Suprapubic skin (tissue), 4 donors: ENCODE results near the gene SOX11. TPM values are rescaled to one million over a fixed set of nuclear protein-coding genes. Genes with fewer than 3 reads are reported as not detected.

ENCODE experiments used
- DNase-seq, 2 donors: peaks; one replicate each; pipeline ENCODE4 v3.0.0-alpha.2; 2019; ENCODE audit warnings: low spot score in 2 of 2
- H3K27ac ChIP-seq: fragments of 200-600 bp; sonication (generic); one replicate; pipeline ENCODE4 v1.5.1; 2019
- H3K27me3 ChIP-seq: fragments of 200-600 bp; sonication (generic); one replicate; pipeline ENCODE4 v1.5.1; 2019
- H3K36me3 ChIP-seq: fragments of 200-600 bp; sonication (generic); one replicate; pipeline ENCODE4 v1.5.1; 2019
- H3K4me1 ChIP-seq: fragments of 200-600 bp; sonication (generic); one replicate; pipeline ENCODE4 v1.5.1; 2019
- H3K4me3 ChIP-seq: fragments of 200-600 bp; sonication (generic); one replicate; pipeline ENCODE4 v1.5.1; 2019; ENCODE audit warnings: mild to moderate bottlenecking
- H3K9me3 ChIP-seq: fragments of 200-600 bp; sonication (generic); one replicate; pipeline ENCODE4 v1.5.1; 2019
- EP300 ChIP-seq: sonication (generic); formaldehyde crosslinking; IDR thresholded peaks from one replicate; pipeline ENCODE4 v1.6.1; 2017; ENCODE audit warnings: antibody characterized with exemption
- POLR2A ChIP-seq, 2 donors: fragments of 450-650 bp; IDR thresholded peaks; one replicate each; pipeline ENCODE4 v1.6.1; 2017; ENCODE audit warnings: antibody characterized with exemption in 2 of 2, mild to moderate bottlenecking in 2 of 2, moderate library complexity in 2 of 2
- POLR2AphosphoS5 ChIP-seq, 3 donors: sonication (generic); formaldehyde crosslinking; IDR thresholded peaks; one replicate each; pipeline ENCODE4 v1.6.1; 2017; ENCODE audit warnings: antibody characterized with exemption in 3 of 3
- WGBS: methylation state at CpG from one replicate; pipeline ENCODE4 v1.1.5; 2018; 5-methylcytosine and 5-hydroxymethylcytosine counted together
- total RNA-seq, 4 donors: library from RNA; depleted of rRNA; stranded (reverse); fragments of >200 nt; gene quantifications; one replicate each; pipeline ENCODE4 v1.1.0, GENCODE V29; 2016
- TF ChIP-seq, protein P1 (sequence below), 2 donors: fragments of 200-600 bp in 1 of 2; fragments of 450-650 bp in 1 of 2; sonication (generic) in 1 of 2; IDR thresholded peaks; one replicate each; pipeline ENCODE4 v1.5.1; 2016 to 2019; ENCODE audit warnings: antibody characterized with exemption in 2 of 2, mild to moderate bottlenecking in 1 of 2, moderate library complexity in 1 of 2

SOX11 gene
- total RNA-seq, 4 donors from 2014 or later = 0.05 TPM; not detected in 3

DNA sequence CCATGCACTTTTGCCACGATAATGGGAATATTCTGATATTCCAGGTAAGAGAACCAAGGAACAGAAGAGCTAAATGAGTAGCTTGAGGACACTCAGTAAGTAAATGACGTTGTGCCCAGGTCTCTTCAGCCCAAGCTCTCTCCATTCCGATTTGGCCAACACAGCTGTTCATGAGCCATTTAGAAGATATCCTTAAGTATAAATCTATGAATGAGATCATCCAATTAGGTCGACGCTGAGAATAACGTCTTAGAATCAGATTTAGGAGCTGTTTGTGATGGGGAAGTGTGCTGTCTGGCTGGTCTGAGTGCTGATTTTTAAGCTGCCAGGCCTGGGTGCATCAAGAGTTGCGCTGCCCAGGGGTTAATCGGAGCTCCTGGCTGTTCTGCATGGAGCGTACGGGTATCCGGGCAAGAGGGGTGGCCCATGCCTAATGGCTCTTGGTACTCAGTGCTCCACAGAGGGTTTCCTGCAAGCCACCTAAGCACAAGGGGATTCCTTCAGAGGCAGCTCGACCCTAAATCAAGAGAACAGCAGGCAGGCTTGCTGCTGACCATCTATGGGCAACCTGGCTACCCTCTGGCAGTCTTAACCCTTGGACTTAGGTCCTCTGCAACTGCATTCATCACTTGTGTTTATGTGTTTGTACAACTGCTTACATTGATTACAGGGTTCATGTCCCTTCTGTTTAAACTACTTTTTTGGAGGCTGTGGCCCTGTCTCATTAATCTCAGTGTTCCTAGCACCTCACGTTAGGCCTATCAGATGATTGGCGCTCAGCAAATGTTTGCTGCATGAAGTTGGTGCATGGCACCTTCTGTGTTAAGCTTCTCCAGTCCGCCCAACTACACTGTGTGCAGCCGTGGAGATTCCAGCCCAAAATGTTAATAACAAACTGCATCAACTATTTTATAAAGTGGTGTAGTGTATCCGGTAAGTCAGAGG lies 31.9 kb downstream of the SOX11 start:
- Histone ChIP-seq H3K9me3 (no peaks in the 10 kb centered on the region), H3K27me3 (no peaks in the 10 kb centered on the region), H3K27ac (no peak overlapping the region), H3K36me3 (no peaks in the 10 kb centered on the region), H3K4me3 (no peak overlapping the region), H3K4me1 (no peaks in the 10 kb centered on the region)
- no peak for TF ChIP-seq EP300
- TF ChIP-seq POLR2A (IDR thresholded peaks at IDR 0.05) = no peak
- TF ChIP-seq POLR2AphosphoS5 (IDR thresholded peaks at IDR 0.05) = no peak
- TF ChIP-seq, protein P1, sequence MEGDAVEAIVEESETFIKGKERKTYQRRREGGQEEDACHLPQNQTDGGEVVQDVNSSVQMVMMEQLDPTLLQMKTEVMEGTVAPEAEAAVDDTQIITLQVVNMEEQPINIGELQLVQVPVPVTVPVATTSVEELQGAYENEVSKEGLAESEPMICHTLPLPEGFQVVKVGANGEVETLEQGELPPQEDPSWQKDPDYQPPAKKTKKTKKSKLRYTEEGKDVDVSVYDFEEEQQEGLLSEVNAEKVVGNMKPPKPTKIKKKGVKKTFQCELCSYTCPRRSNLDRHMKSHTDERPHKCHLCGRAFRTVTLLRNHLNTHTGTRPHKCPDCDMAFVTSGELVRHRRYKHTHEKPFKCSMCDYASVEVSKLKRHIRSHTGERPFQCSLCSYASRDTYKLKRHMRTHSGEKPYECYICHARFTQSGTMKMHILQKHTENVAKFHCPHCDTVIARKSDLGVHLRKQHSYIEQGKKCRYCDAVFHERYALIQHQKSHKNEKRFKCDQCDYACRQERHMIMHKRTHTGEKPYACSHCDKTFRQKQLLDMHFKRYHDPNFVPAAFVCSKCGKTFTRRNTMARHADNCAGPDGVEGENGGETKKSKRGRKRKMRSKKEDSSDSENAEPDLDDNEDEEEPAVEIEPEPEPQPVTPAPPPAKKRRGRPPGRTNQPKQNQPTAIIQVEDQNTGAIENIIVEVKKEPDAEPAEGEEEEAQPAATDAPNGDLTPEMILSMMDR (IDR thresholded peaks at IDR 0.05) = no peak
- no peak for DNase-seq
- WGBS = 83% methylated on average over 13 of the region's 17 CpGs

DNA sequence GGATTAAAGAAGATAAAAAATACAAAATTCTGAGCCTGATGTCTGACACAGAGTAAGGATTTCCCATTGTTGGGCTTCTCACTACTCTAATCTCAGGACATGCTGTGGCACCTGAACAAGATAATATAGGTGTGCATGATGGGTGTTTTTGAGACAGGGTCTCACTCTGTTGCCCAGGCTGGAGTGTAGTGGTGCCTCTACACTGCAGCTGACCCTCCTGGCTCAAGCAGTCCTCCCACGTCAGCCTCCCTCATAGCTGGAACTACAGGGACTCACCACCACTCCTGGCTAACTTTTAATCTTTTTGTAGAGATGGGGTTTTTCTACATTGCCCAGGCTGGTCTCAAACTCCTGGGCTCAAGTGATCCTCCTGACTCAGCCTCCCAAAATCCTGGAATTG lies 32.9 kb downstream of the SOX11 start:
- no peak for TF ChIP-seq EP300
- TF ChIP-seq, protein P1 (IDR thresholded peaks at IDR 0.05) = no peak
- TF ChIP-seq POLR2A (IDR thresholded peaks at IDR 0.05) = no peak
- no peak for TF ChIP-seq POLR2AphosphoS5 (IDR thresholded peaks at IDR 0.05)
- no peak for DNase-seq
- Histone ChIP-seq H3K27me3 (no peaks in the 10 kb centered on the region), H3K4me1 (no peaks in the 10 kb centered on the region), H3K9me3 (no peaks in the 10 kb centered on the region), H3K36me3 (no peaks in the 10 kb centered on the region), H3K27ac (no peak overlapping the region), H3K4me3 (no peak overlapping the region)
- WGBS = 94% methylated on average over 1 of the region's 1 CpG

DNA sequence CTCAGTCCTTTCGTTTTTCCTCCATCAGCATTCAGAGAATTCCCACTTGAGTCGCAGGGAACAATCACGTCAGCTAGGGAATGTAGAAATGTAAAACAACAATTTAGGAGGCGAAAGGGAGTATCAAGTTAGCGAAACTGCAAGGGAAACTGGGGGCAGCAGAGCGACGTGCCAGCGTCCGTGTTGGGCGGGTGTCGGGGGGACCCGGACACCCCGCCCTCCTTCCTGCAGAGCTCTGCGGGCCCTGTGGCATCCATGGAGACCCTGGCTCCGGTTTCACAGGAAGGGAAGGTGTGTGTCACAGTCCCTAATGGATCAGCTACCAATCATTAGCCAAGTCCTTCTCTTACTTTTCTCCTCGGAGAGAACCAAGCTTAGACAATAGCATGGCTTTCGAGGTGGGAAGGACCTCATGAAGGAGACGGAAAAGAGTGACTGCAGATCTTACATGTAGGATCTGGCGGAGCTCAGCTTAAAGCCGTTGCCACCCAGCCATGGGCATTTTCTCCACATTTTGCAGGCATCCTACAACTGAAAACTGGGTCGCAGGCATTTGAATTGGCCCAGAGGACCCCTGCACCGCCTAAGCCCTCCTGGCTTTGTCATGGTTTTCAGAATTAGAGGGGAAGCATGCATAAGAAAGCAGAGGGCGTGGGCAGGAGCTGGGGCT lies 33.7 kb downstream of the SOX11 start:
- H3K36me3 ChIP-seq = no peaks in the 10 kb centered on the region
- no peaks in the 10 kb centered on the region for H3K4me1 ChIP-seq
- no peak for DNase-seq
- no peaks in the 10 kb centered on the region for H3K9me3 ChIP-seq
- no peak for TF ChIP-seq EP300
- TF ChIP-seq, protein P1 (IDR thresholded peaks at IDR 0.05) = no peak
- TF ChIP-seq POLR2AphosphoS5 (IDR thresholded peaks at IDR 0.05) = no peak
- TF ChIP-seq POLR2A (IDR thresholded peaks at IDR 0.05) = no peak
- peak overlapping the region; percentile 24 for H3K4me3 ChIP-seq
- H3K27ac ChIP-seq = no peak overlapping the region
- no peaks in the 10 kb centered on the region for H3K27me3 ChIP-seq
- 16% methylated on average over 16 of the region's 23 CpGs for WGBS

DNA sequence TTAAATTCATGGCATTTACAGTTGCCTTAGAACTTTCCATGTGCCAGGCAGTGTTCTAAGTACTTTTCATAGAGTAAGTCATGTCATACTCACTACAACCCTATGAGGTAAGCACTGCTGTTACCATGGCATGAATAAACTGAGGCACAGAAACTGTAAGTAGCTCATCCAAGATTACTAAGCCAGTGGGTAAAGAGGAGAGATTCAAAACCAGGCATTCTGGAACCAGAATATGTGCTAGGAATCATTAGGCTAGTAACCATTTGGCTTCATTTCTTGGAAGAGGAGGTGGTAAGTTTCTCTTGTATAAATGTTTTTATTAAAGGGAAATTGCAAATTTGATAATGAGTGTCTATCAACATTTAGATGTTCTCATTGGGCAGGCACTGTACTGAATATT lies 35.1 kb downstream of the SOX11 start:
- Histone ChIP-seq H3K4me1 (no peaks in the 10 kb centered on the region), H3K27me3 (no peaks in the 10 kb centered on the region), H3K27ac (no peak overlapping the region), H3K9me3 (no peaks in the 10 kb centered on the region), H3K4me3 (no peak overlapping the region), H3K36me3 (no peaks in the 10 kb centered on the region)
- TF ChIP-seq, protein P1 (IDR thresholded peaks at IDR 0.05) = no peak
- no peak for DNase-seq

DNA sequence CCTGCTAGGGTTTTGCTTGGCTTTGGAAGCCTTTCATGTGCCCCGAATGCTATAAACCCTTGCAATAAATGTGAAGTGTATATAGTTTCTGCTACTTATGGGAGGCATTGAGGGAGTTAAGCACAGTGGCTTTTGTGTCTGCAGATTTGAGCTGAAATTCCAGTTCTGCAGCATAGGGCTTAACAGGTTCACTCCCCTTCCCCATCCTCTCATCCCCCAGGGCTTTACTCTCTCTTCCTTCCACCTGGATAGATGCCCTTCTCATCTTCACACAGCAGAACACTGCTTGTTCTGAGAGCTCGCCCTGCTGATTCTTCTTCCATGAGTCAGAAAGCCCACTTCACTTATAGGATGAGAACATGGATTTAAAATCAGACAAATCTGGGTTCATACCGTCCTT lies 37.2 kb downstream of the SOX11 start:
- H3K27me3 ChIP-seq = peaks cover 2% of the 10 kb centered on the region
- no peaks in the 10 kb centered on the region for H3K4me1 ChIP-seq
- 64% methylated on average over 3 of the region's 3 CpGs for WGBS
- no peaks in the 10 kb centered on the region for H3K36me3 ChIP-seq
- no peak for TF ChIP-seq POLR2A (IDR thresholded peaks at IDR 0.05)
- no peak for TF ChIP-seq POLR2AphosphoS5 (IDR thresholded peaks at IDR 0.05)
- TF ChIP-seq, protein P1 (IDR thresholded peaks at IDR 0.05) = no peak
- no peak for TF ChIP-seq EP300
- DNase-seq = no peak
- no peaks in the 10 kb centered on the region for H3K9me3 ChIP-seq
- no peak overlapping the region for H3K4me3 ChIP-seq
- no peak overlapping the region for H3K27ac ChIP-seq
